ENCODE results near the gene ZNF516. TPM values are rescaled to one million over a fixed set of nuclear protein-coding genes. Genes with fewer than 3 reads are reported as not detected.

The ZNF516 gene
- total and polyA plus RNA-seq, 10 of the 15 experiments (the other 5 are each of a cell fraction or from before 2014, with no cell fraction given), result 2.0 to 32.0 (median 8.3) TPM

GRCh38 chr18:76388261-76388660, 106.8 kb downstream of the ZNF516 start:
- ATAC-seq, result no peak
- CTCF ChIA-PET, result no interaction called here
- peaks cover 24% of the 10 kb centered on the region for H3K79me2 ChIP-seq (ENCODE audit: control insufficient read depth, insufficient read depth, low read length)
- WGBS (ENCODE audit: insufficient coverage, insufficient replicate concordance, low lambda C conversion rate, missing lambda C conversion rate), result 72% methylated on average over 7 of the region's 7 CpGs
- intact Hi-C loops (cut with micrococcal nuclease; ENCODE audit: unreplicated experiment) (no loop called here), in situ Hi-C loops (cut with MboI) (no loop called here)
- no peak overlapping the region for H3K4me3 ChIP-seq
- H3K36me3 ChIP-seq (ENCODE audit: control insufficient read depth in 2 of 2, insufficient read depth in 2 of 2, low read length in 1 of 2), result peaks cover 0 to 2% of the 10 kb centered on the region in 2 experiments; a peak in 3 of 4 replicates
- peaks cover 29% of the 10 kb centered on the region for H3K4me1 ChIP-seq (ENCODE audit: control insufficient read depth, insufficient read depth, low read length)
- H4K20me1 ChIP-seq (ENCODE audit: control insufficient read depth, insufficient read depth), result peaks cover 7% of the 10 kb centered on the region
- POLR2A ChIA-PET, result no interaction called here
- no peaks in the 10 kb centered on the region; the same call in 2 of the 3 replicates for H3K9me3 ChIP-seq (replicated peaks; ENCODE audit: control insufficient read depth, insufficient read depth, low read length)
- H3K9ac ChIP-seq (ENCODE audit: control insufficient read depth, insufficient read depth, low read length), result no peak overlapping the region
- no peak for TF ChIP-seq CHD4 (IDR thresholded peaks at IDR 0.05)
- TF ChIP-seq HDAC2 (IDR thresholded peaks at IDR 0.05), result no peak
- TF ChIP-seq BCL3 (IDR thresholded peaks at IDR 0.05; ENCODE audit: borderline replicate concordance, insufficient read depth, low read depth, low read length, poor library complexity, severe bottlenecking), result no peak
- TF ChIP-seq GABPA (IDR thresholded peaks at IDR 0.05; ENCODE audit: low read depth), result no peak
- no peak for TF ChIP-seq RAD21 (IDR thresholded peaks at IDR 0.05; ENCODE audit: insufficient read depth, low read depth, low read length)
- no peak for TF ChIP-seq PAX5 (IDR thresholded peaks at IDR 0.05; ENCODE audit: borderline replicate concordance, low read depth, low read length)
- TF ChIP-seq, protein P1, sequence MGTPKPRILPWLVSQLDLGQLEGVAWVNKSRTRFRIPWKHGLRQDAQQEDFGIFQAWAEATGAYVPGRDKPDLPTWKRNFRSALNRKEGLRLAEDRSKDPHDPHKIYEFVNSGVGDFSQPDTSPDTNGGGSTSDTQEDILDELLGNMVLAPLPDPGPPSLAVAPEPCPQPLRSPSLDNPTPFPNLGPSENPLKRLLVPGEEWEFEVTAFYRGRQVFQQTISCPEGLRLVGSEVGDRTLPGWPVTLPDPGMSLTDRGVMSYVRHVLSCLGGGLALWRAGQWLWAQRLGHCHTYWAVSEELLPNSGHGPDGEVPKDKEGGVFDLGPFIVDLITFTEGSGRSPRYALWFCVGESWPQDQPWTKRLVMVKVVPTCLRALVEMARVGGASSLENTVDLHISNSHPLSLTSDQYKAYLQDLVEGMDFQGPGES (IDR thresholded peaks at IDR 0.05), result no peak
- no peak for TF ChIP-seq RB1 (IDR thresholded peaks at IDR 0.05; ENCODE audit: borderline replicate concordance)
- TF ChIP-seq RUNX3 (IDR thresholded peaks at IDR 0.05; ENCODE audit: low read length), result no peak
- no peak for TF ChIP-seq HCFC1 (IDR thresholded peaks at IDR 0.05; ENCODE audit: low read length)
- TF ChIP-seq STAT1 (conservative IDR thresholded peaks at IDR 0.05), result no peak
- TF ChIP-seq IKZF1 (conservative IDR thresholded peaks at IDR 0.05), result no peak
- TF ChIP-seq ZBTB4 (CRISPR knock-in tag; IDR thresholded peaks at IDR 0.05), result no peak
- FAIRE-seq, result no peak
- RAD21 ChIA-PET (ENCODE audit: unreplicated experiment), result no interaction called here
- no peak overlapping the region for H2AFZ ChIP-seq (ENCODE audit: control insufficient read depth, low read depth, low read length)
- no peak for DNase-seq (ENCODE audit: low read depth, low spot score)
- BruUV-seq (replicated peaks), result no TSS peak
- no peak overlapping the region for H3K27ac ChIP-seq (ENCODE audit: control insufficient read depth, insufficient read depth)
- H3K4me2 ChIP-seq (ENCODE audit: control insufficient read depth, insufficient read depth), result no peak overlapping the region
- SMC1A ChIA-PET (ENCODE audit: uncharacterized antibody, unreplicated experiment), result no interaction called here
- H3K27me3 ChIP-seq (replicated peaks in 1 of 2; ENCODE audit: control insufficient read depth in 2 of 2, insufficient read depth in 2 of 2, low read length in 1 of 2), result no peaks in the 10 kb centered on the region

Data from GM12878 (cell line).